Left kidney (tissue), 8 donors: ENCODE measurements around the gene EEF2K. TPM values are rescaled to one million over a fixed set of nuclear protein-coding genes. Genes with fewer than 3 reads are reported as not detected.
A peak's percentile ranks its signal among the peaks of the same experiment; 100 is the strongest.
"Not testable (repeated sequence)": the region's sequence is repeated elsewhere in the genome, so short reads cannot be mapped to it uniquely, and the experiment has no call there.

Experiments used
- DNase-seq: peaks from one replicate; pipeline ENCODE4 v3.0.0-alpha.2; 2013
- long read RNA-seq, 8 donors: transcript quantifications; one replicate each; lab custom pipeline, GENCODE V29; 2026
- polyA plus RNA-seq: library from polyadenylated mRNA; unstranded; fragments of 120-200 nt; gene quantifications from one replicate; pipeline ENCODE4 v1.2.1, GENCODE V29; 2013; ENCODE audit not compliant: insufficient read length

The EEF2K gene
- 13.2 TPM for polyA plus RNA-seq
- long read RNA-seq, donor 1, full-length matches to known transcripts = 1 of 1 reads
- long read RNA-seq, donor 1, partial matches to known transcripts = 0 of 1 reads
- long read RNA-seq, donor 1, other reads (novel, unspliced or antisense) = 0 of 1 reads
- long read RNA-seq, donor 2, full-length matches to known transcripts = 1 of 6 reads
- long read RNA-seq, donor 2, partial matches to known transcripts = 5 of 6 reads
- long read RNA-seq, donor 2, other reads (novel, unspliced or antisense) = 0 of 6 reads
- long read RNA-seq, donor 3 = 0 reads
- long read RNA-seq, donor 4 = 0 reads
- long read RNA-seq, donor 5 = 0 reads
- long read RNA-seq, donor 6 = 0 reads
- long read RNA-seq, donor 7 = 0 reads
- long read RNA-seq, donor 8 = 0 reads

DNA sequence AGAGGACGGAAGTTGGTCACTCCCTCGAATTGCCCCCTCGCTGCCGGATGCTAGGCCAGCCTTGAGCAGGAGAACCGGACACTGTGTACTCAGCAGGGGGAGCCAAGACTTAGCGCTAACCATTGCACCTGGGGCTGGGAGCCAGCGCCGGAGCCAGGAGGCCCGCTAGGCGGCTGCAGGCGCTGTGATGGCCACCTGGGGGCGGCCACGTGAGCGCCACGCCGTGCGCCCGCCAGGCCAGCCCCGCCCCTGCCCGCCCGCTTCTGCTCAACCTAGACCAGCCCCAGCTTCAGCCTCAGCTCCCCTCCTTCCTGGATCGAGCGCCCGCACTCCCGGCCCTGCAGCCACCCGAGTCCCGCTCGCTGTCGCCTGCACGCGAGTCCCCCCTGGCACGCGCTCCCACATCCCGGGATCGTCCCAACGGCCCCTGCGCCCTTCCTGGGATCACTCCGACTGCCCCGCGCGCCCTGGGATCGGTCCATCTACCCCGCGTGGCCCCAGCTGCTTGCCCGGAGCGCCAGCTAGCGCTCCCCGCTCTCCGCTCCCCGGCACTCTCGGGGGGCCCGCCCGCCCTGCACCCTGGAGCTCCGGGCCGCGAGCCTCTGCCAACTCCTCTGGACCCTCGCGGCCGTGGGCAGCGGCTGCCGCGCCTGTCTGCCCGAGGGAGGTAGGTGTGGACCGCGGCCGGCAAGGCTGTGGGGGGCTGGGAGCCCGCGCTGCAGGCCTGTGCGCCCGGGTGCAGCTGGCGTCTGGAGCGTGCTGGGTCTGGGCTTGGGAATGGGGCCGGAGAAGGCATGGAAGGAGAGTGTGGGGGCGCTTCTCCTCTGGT lies at the start of gene EEF2K:
Gene EEF2K (plus strand): TSS at position 266 of the 829 bp plus-strand sequence. CDS start 19,452 bp downstream, outside the sequence.
- peak; percentile 92 for DNase-seq

GRCh38 chr16:22161401-22161800 lies 44.7 kb upstream of the EEF2K start:
- DNase-seq = no peak

GRCh38 chr16:22161999-22162655 lies 44.0 kb upstream of the EEF2K start, which contains the start of gene SDR42E2:
TSS of gene SDR42E2 (plus strand) at chr16:22162506. CDS start at chr16:22165583, 3,077 bp downstream.
- peak; percentile 44 for DNase-seq

- DNase-seq = no peak
Measured at GRCh38 chr16:22162656-22163009, 43.4 kb upstream of the EEF2K start.

GRCh38 chr16:22163806-22164205 lies 42.3 kb upstream of the EEF2K start:
- no peak for DNase-seq

DNA sequence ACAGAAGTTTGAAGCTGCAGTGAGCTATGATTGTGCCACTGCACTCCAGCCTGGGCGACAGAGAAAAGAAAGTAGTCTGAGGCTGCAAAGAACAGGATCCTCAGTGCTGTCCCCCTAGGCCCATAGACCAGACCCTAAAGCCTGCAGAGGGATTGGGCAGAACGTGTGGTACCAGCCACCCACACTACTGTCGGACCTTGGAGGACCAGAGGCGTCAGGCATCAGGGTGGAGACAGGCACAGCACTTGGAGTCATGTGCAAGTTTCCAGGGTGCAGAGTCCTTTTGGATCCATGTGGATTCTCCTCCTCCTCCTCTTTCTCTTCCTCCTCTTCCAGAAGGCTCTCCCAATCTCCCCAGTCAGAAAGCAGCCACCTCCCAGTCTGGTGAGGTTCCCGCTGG lies 41.6 kb upstream of the EEF2K start:
- no peak for DNase-seq

DNA sequence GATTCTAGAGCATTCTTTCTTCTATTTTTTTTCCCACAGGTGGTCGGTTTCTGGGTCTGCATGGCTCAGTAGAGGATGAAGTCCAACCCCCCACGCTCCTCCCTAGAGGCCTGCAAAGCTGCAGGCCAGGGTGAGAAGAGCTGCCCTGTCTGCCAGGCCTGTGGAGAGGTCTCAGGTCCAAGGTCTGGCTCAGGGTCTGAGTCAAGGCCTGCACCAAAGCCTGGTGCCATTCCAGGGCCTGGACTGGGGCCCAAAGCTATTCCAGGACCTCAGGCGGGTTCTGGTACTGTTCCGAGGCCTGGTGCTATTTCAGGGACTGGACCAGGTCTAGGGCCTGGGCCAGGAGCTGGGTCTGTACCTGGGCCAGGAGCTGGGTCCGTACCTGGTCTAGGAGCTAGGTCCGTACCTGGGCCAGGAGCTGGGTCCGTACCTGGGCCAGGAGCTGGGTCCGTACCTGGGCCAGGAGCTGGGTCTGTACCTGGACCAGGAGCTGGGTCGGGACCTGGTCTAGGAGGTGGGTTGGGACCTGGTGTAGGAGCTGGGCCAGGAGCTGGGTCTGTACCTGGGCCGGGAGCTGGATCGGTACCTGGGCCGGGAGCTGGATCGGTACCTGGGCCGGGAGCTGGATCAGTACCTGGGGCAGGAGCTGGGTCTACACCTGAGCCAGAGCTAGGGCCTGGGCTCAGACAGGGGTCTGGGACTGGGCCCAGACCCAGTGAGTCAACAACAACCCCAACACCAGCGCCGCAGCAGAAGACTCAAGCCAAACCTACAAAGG lies 40.4 kb upstream of the EEF2K start:
- DNase-seq = no peak

GRCh38 chr16:22171953-22172352 lies 34.1 kb upstream of the EEF2K start:
- no peak for DNase-seq

GRCh38 chr16:22172642-22173041 lies 33.4 kb upstream of the EEF2K start:
- not testable (repeated sequence) for DNase-seq

- no peak for DNase-seq
Measured at GRCh38 chr16:22174642-22175041, 31.4 kb upstream of the EEF2K start.

DNA sequence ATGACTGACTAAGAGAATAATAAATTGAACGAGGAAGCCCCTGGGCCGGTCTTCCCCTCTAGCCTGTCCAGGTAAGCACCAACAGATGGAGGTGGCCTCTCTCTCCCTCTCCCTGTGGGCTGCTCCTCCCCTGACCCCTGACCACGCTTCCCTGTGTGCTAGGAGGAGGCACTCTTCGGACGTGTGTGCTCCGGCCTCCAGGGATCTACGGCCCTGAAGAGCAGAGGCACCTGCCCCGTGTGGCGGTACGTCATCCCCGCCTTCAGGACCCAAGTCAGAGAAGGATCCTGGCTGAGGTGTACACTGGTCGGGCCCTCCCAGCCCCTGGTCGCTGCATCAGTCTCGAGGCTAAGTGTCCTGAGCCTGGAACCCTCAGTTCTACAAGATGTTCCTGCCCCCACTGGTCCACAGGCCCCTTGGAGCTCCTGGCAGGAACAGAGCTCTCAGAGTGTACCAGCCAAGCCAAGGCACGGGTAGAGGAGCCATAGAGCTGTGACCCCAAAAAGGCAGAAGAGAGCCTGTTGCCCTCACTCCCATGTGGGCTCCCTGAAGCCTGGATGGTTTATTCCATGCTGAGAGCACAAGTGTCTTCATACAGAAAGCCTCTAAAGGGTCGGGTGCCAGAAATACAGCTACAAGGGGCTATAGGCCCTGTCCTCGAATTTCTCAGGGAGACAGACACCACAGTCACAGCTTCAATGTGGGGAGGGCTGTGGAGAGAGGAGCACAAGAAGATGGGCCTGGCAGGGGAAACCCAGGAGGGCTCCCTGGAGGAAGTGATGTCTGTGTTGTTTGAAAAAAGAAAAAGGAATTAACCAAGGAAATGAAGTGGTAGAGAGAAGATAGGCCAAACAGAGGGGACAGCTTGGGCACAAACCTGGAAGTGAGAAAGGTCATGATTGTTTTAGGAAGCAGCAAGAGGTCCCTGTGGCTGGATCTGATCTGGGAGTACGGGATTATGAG lies 27.8 kb upstream of the EEF2K start:
- no peak for DNase-seq

DNA sequence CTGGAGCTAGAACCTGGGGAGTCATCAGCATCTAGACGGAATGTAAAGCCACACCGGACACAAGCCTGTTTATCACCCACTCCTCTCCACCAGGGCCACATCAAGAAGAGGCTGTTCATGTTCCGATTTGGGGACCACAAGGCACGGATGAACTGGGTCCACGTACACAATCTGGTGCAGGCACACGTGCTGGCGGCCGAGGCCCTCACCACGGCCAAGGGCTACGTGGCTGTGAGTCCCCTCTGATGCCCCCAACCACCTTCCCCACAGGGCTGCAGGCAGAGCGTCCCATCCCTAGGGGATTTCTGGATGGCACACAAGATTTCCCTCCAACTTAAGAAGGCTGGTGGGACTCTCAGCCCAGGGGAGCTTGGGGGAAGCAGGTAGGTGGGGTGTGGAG lies 24.7 kb upstream of the EEF2K start:
- DNase-seq = no peak

DNA sequence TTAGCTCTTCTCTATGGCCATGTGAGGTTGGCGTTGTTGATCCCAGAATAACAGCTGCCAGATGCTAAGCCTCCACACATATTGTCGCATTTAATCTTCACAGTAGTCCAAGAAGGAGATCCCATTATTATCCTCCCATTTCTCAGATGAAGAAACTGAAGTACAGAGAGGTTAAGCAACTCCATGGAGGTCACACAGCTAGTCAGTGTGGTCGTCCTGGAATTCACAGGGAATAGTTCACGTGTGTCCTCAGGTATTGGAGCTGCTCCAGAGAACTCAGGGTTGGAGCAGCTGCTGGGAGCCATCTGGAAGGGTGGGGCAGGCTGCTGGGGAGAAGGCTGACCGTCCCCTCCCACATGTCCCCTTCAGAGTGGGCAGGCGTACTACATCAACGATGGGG lies 24.2 kb upstream of the EEF2K start:
- no peak for DNase-seq

- no peak for DNase-seq
Measured at GRCh38 chr16:22183335-22183734, 22.7 kb upstream of the EEF2K start.

DNA sequence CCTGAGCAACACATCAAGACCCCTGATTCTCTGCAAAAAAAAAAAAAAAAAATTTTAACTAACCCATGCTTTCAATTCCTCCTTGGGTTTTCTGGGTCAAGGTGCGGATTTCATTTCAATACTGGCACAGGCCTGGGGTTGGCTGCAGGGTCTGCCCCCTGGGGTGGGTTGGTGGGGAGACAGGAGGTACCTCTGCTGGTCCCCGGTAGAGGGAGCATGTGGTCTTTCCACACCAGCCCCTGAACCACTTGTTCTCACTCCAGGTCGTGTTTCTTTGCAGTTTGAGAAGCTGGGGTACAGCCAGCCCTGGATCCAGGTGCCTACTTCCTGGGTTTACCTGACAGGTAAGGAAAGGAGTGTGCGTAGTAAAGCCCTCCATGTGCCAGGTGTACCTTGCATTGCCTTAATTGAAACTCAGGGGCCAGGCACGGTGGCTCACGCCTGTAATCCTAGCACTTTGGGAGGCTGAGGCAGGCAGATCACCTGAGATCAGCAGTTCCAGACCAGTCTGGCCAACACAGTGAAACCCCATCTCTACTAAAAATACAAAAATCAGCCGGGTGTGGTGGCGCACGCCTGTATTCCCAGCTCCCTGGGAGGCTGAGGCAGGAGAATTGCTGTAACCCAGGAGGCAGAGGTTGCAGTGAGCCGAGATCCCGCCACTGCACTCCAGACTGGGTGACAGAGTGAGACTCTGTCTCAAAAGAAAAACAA lies 22.0 kb upstream of the EEF2K start:
- no peak for DNase-seq

- DNase-seq = no peak
Measured at GRCh38 chr16:22184615-22184968, 21.5 kb upstream of the EEF2K start.

DNA sequence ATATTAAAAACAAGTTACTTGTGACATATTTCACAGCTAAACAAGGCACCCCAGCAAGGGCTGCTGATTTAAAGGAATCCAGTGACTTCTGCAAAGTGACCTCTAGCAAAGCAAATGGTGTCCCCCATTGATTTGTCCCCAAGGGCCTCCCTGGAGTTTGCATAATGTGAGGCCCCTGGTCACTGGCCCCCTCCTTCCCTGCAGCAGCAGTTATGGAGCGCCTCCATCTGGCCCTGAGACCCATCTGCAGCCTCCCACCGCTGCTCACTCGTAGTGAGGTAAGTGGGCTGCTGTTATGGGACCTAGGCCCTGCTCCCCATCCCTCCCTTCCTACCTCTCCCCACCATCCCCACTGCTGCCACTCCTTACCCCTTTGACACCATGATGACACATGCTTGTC lies 19.6 kb upstream of the EEF2K start:
- DNase-seq = no peak

DNA sequence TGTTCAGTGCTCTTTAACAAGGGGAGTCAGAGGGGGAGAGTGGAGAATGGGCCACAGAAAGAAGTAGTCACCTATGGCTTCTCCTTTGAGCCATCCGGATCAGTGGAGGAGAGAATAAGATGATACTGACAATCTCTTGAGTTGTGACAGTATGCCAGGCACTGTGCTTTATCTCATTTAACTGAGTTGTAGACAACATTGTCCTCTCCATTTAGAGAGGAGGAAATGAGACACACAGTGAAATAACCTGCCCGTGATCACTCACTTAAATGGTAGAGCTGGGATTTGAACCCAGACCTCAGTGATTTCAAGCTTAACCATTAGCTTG lies 17.8 kb upstream of the EEF2K start:
- no peak for DNase-seq

DNA sequence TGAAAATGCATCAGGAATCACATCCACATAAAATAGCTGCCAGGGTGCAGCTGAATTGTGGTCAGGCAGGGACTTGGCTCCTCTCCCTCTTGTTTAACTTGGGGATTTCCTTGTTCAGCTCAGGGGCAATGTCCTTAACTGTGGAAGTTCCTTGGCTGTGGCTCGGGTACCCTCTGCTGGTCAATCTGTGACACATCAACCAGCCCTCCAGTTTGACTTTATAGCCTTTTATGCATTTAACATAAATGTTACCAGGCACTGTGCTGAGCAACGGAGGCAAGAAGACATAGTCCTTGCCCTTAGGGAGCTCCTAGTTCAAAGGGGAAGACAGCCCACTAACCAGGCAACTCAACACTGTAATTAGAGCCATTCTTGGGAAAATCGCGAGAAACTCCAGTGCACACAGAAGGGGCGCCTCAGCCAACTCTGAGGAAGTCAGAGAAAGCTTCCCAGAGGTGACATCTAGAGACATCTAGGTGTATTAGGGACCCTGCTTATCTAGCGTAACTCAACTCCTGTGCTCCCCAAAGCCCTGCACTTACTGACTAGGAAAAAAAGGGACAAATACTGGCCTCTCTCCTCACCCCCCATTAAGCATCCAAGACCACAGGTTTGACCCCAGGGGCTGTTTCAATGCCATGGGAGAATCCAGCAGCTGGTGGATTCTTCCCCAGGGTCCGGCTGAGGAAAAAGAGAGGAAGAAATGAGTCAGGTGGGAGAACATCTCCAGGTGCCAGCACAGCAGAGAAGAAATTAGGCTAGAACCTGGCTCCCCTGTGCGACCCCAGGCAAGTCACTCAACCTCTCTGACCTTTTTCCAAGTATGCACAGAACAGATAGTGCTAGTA lies 17.3 kb upstream of the EEF2K start:
- no peak for DNase-seq
